Loucy (cell line): ENCODE results near the gene EXOC3L1.

Experiments
- H2AFZ ChIP-seq: fragments of 200-600 bp; sonication (generic); 2 replicates; pipeline ENCODE4 v1.6.0; 2016; ENCODE audit warnings: antibody characterized with exemption, mild to moderate bottlenecking, low read length, moderate library complexity
- H3F3A ChIP-seq: fragments of 200-600 bp; 2 replicates; pipeline ENCODE4 v1.6.0; 2016; ENCODE audit warnings: antibody characterized with exemption, low read depth, mild to moderate bottlenecking
- H3K27me3 ChIP-seq: fragments of 200-600 bp; sonication (generic); 2 replicates; pipeline ENCODE4 v1.6.1; 2014; ENCODE audit warnings: low read length, mild to moderate bottlenecking; ENCODE audit not compliant: insufficient read depth, poor library complexity, severe bottlenecking
- H3K36me3 ChIP-seq: fragments of 200-600 bp; sonication (generic); 2 replicates; pipeline ENCODE4 v1.6.1; 2016; ENCODE audit warnings: low read length; ENCODE audit not compliant: insufficient read depth
- H3K4me1 ChIP-seq: fragments of 200-600 bp; sonication (generic); 2 replicates; pipeline ENCODE4 v1.5.1; 2014; ENCODE audit warnings: low read length, mild to moderate bottlenecking; ENCODE audit not compliant: insufficient read depth, poor library complexity, severe bottlenecking
- H3K4me2 ChIP-seq: fragments of 200-600 bp; sonication (generic); 2 replicates; pipeline ENCODE4 v1.6.0; 2014; ENCODE audit warnings: antibody characterized with exemption, low read length, low read depth, mild to moderate bottlenecking; ENCODE audit not compliant: poor library complexity, severe bottlenecking
- H3K4me3 ChIP-seq: fragments of 200-600 bp; sonication (generic); 2 replicates; pipeline ENCODE4 v1.5.1; 2014; ENCODE audit warnings: low read length, mild to moderate bottlenecking, mixed read lengths; ENCODE audit not compliant: poor library complexity, severe bottlenecking
- H3K79me2 ChIP-seq: fragments of 200-600 bp; sonication (generic); 2 replicates; pipeline ENCODE4 v1.6.1; 2014; ENCODE audit warnings: low read length; ENCODE audit not compliant: insufficient read depth
- H3K9ac ChIP-seq: fragments of 200-600 bp; sonication (generic); 2 replicates; pipeline ENCODE4 v1.6.0; 2014; ENCODE audit warnings: mild to moderate bottlenecking, low read depth, low read length, moderate library complexity; ENCODE audit not compliant: poor library complexity, severe bottlenecking
- H3K9me2 ChIP-seq: fragments of 200-600 bp; sonication (generic); replicated peaks from 2 replicates; pipeline ENCODE4 v1.6.1; 2016; ENCODE audit warnings: low read depth, low read length, mixed read lengths
- H3K9me3 ChIP-seq: fragments of 200-600 bp; sonication (generic); 2 replicates; pipeline ENCODE4 v1.6.1; 2014; ENCODE audit warnings: mild to moderate bottlenecking, antibody characterized with exemption, low read length, low read depth; ENCODE audit not compliant: insufficient read depth
- H4K20me1 ChIP-seq: fragments of 200-600 bp; sonication (generic); 2 replicates; pipeline ENCODE4 v1.6.0; 2014; ENCODE audit warnings: antibody characterized with exemption, low read length, mild to moderate bottlenecking; ENCODE audit not compliant: insufficient read depth, poor library complexity, severe bottlenecking
- CTCF ChIP-seq: fragments of 200-600 bp; sonication (generic); conservative IDR thresholded peaks from 2 replicates; pipeline ENCODE4 v1.5.1; 2014; ENCODE audit warnings: mild to moderate bottlenecking, antibody characterized with exemption, low read length
- EZH2phosphoT487 ChIP-seq: fragments of 200-600 bp; IDR thresholded peaks from 2 replicates; pipeline ENCODE4 v1.6.1; 2018; ENCODE audit warnings: antibody characterized with exemption, mild to moderate bottlenecking, moderate library complexity, borderline replicate concordance

The EXOC3L1 gene

GRCh38 chr16:67210069-67210937 lies 20.4 kb upstream of the EXOC3L1 start:
- H3K4me1 ChIP-seq = peaks cover 4% of the 10 kb centered on the region
- no peak overlapping the region for H3K4me2 ChIP-seq
- no peaks in the 10 kb centered on the region for H3K27me3 ChIP-seq
- H3F3A ChIP-seq = no peaks in the 10 kb centered on the region
- no peak overlapping the region for H3K9ac ChIP-seq
- no peaks in the 10 kb centered on the region for H4K20me1 ChIP-seq
- no peak overlapping the region for H2AFZ ChIP-seq
- no peak overlapping the region for H3K4me3 ChIP-seq
- H3K9me2 ChIP-seq = no peaks in the 10 kb centered on the region
- no peaks in the 10 kb centered on the region for H3K9me3 ChIP-seq
- H3K79me2 ChIP-seq = no peaks in the 10 kb centered on the region
- no peak for TF ChIP-seq EZH2phosphoT487
- no peak for TF ChIP-seq CTCF
- H3K36me3 ChIP-seq = no peaks in the 10 kb centered on the region

GRCh38 chr16:67209565-67209964 lies 19.6 kb upstream of the EXOC3L1 start:
- Histone ChIP-seq H3K27me3 (no peaks in the 10 kb centered on the region), H3K9me3 (no peaks in the 10 kb centered on the region), H2AFZ (no peak overlapping the region), H3K4me3 (no peak overlapping the region), H3K9me2 (no peaks in the 10 kb centered on the region), H4K20me1 (no peaks in the 10 kb centered on the region), H3F3A (no peaks in the 10 kb centered on the region), H3K36me3 (no peaks in the 10 kb centered on the region), H3K4me1 (peaks cover 4% of the 10 kb centered on the region), H3K4me2 (no peak overlapping the region), H3K9ac (no peak overlapping the region), H3K79me2 (no peaks in the 10 kb centered on the region)
- TF ChIP-seq CTCF (no peak), EZH2phosphoT487 (no peak)

GRCh38 chr16:67208154-67208896 lies 18.4 kb upstream of the EXOC3L1 start:
- Histone ChIP-seq H2AFZ (no peak overlapping the region), H3K79me2 (no peaks in the 10 kb centered on the region), H4K20me1 (no peaks in the 10 kb centered on the region), H3K9me2 (no peaks in the 10 kb centered on the region), H3K9me3 (no peaks in the 10 kb centered on the region), H3F3A (no peaks in the 10 kb centered on the region), H3K27me3 (no peaks in the 10 kb centered on the region), H3K4me3 (no peak overlapping the region), H3K36me3 (peaks cover 9% of the 10 kb centered on the region; the same call in 1 of the 2 replicates), H3K4me2 (no peak overlapping the region), H3K4me1 (peaks cover 4% of the 10 kb centered on the region), H3K9ac (no peak overlapping the region)
- TF ChIP-seq EZH2phosphoT487 (no peak), CTCF (no peak)
